ENCODE data around the gene TP53I11. TPM values are rescaled to one million over a fixed set of nuclear protein-coding genes. Genes with fewer than 3 reads are reported as not detected.

The TP53I11 gene
- total RNA-seq, 1 donor from 2014 or later = 11.5 TPM

GRCh38 chr11:44978961-44979331, 28.3 kb upstream of the TP53I11 start:
- peak; percentile 60 for DNase-seq (ENCODE audit: low read depth)

GRCh38 chr11:44978274-44978960, 27.7 kb upstream of the TP53I11 start:
- no peak for DNase-seq (ENCODE audit: low read depth)

- DNase-seq (ENCODE audit: low read depth) = no peak
Measured at GRCh38 chr11:44977493-44977984, 26.9 kb upstream of the TP53I11 start.

GRCh38 chr11:44976576-44976975, 25.9 kb upstream of the TP53I11 start:
- DNase-seq (ENCODE audit: low read depth) = no peak

- DNase-seq (ENCODE audit: low read depth) = no peak
Measured at GRCh38 chr11:44974402-44975000, 23.8 kb upstream of the TP53I11 start.

DNA sequence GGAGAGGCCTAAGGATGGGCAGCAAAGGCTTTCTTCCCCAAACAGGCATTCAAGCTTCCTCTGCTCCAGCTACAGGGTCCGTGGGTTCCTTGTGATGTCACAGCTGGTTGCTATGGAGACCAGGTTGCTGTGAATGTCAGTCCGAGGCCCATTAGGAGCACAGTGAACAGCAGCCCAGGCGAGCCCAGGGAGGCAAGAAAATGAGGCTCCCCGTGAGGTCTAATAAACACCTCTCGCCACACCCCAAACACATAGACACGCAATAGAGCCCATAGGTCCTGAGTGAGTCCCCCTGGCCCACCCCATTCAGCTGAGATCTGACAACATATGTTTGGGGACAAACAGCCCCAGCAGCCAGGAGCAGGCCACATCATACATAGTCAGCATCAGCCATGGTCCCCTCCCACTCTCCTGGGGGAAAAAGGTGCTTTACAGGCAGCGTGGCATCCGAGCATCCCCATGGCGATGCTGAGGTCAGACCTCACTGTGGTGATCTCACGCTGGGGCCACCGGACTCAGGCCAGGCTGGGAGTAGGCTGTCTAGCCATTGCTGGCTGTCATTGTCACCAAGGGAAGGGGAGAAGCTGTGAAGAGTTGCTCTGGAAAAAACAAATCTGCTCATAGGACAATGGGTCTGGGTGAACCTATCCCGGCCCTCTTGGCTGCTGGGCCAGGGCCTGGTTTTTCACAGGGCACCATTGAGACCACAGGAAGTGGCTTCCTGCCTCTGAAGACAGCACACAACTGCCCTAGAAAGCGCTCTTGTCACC, 23.1 kb upstream of the TP53I11 start:
- DNase-seq (ENCODE audit: low read depth) = no peak

- no peak for DNase-seq (ENCODE audit: low read depth)
Measured at GRCh38 chr11:44972746-44973435, 22.2 kb upstream of the TP53I11 start.

DNA sequence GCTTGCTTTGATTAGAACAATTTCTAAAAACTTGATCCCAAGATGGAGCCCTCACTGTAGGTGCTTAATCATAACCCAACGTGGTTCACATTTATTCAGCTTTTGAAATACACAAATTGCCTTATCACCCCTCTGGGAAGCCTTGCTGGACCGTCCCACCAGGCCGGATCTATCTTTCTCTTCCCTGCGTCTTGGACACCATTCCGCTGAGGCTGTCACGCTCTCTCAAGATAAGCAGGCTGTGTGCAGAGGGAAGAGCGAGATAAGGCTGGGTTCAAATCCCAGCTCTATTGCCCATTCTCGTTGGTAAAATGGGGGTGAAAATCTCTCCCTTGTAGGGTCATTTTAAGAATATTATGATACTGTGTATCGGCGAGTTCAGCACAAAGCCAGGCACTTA, 20.5 kb upstream of the TP53I11 start:
- DNase-seq (ENCODE audit: low read depth) = no peak

DNA sequence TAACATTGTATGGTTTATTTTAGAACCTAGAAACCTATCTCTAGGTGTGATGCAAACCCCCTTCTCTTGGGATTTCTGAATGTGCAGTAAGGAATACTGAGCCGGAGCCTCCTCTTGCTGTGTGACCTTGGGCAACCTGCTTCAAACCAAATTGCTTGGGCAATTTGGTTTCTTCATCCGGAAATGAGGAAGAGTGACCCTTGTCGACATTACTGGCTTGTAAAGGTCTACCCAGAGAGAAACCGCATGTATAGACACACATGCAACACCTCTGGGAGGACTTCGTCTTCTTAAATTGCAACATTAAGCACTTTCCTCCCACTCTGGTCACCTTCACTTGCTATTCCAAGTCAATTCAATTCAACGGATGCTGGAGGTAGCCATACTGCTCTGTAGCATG, 19.6 kb upstream of the TP53I11 start:
- no peak for DNase-seq (ENCODE audit: low read depth)

DNA sequence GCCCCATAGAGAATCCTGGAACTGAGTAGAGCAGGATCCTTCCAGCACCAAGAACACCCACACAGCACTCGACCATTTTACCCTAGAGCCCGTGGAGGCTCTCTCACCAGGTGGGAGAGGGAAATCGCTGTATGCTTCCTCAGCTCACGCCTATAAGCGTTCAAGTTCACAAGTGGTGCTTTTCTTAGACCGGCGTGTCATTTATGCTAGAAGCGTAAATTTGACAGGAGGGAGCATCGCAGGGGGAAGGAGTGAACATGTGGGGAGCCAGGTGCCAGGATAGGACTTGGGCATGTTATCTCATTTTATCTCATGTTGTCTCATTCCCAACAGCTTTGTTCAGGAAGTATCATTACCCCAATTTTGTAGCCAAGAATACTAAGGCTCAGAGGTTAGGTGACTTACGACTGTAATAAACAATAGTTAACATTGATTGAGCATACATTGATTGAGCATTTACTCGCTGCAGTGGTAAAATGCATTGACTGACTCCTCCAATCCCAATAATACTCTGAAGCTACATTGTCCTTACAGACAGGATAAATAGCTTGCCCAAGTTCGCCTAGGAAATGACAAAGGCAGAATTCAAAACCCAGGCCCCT, 19.1 kb upstream of the TP53I11 start:
- no peak for DNase-seq (ENCODE audit: low read depth)

DNA sequence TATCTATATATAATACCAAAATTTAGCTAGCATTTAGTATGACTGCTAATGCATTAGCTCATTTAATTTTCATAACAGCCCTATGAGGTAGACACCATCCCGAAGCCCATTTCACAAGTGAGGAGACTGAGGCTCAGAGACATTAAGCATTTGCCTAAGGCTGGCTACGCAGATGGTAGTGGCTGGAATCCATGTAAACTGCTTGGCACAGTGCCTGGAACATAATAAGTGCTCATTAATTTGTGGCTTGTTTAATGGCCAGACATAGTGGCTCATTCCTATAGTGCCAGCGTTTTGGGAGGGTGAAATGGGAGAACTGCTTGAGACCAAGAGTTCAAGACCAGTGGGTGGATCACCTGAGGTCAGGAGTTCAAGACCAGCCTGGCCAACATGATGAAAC, 17.8 kb upstream of the TP53I11 start:
- no peak for DNase-seq (ENCODE audit: low read depth)

GRCh38 chr11:44967930-44968496, 17.3 kb upstream of the TP53I11 start:
- DNase-seq (ENCODE audit: low read depth) = no peak

GRCh38 chr11:44966694-44967093, 16.0 kb upstream of the TP53I11 start:
- DNase-seq (ENCODE audit: low read depth) = no peak

DNA sequence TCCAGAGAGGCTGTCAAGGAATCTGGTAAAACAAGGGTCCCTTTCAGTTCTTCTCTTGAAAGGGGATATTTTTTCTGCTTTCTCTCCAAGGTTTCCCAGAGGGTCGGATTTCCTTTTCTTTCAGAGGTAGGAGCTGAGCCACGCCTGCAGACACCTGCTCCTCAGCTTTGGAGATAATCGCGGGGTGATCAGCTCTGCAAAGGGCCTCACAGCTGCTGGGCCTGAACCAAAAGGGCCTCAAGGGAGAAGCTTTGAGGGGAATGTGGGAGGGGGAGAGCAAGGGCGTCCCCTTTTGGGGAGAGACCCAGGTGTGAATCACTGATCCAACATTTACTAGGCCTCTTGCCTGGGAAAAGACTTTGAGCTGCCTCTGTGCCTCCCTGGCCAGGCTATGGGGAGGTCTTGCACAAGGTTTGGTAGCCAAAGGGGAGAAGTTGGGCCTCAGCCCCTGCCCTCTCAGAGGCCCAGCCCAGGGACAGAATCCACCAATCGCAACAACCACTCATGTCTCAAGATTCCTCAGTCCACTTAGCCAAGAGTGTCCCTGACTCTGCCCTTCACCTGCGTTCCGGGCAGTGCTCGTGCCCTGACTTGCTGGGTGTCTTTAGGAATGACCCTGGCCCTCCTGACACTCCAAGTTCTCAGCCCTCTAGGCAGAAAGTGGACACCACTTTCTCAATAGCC, 14.0 kb upstream of the TP53I11 start:
- no peak for DNase-seq (ENCODE audit: low read depth)

- DNase-seq (ENCODE audit: low read depth) = no peak
Measured at GRCh38 chr11:44963948-44964347, 13.3 kb upstream of the TP53I11 start.

GRCh38 chr11:44963136-44963535, 12.5 kb upstream of the TP53I11 start:
- DNase-seq (ENCODE audit: low read depth) = no peak

DNA sequence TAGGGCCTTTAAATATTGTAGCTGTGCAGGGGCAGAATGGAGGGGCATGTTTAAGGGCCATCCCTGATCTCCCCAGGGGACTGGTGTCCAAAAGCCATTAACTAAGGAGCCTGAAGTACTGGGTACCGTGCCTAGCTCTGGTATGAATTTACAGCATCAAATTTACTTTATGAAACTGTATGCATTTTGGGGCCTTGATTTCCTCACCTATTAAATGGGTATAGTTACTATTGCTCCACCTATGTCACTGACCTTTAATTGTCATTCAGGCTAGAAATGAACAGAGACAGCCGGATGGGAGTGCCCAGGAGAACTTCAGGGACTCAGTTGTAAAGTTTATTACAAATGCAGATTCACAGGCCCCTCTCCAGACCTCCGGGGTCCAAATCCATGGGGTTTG, 11.8 kb upstream of the TP53I11 start:
- no peak for DNase-seq (ENCODE audit: low read depth)

- DNase-seq (ENCODE audit: low read depth) = peak; percentile 75
Measured at GRCh38 chr11:44960200-44960845, 9.6 kb upstream of the TP53I11 start.

GRCh38 chr11:44959064-44959463, 8.4 kb upstream of the TP53I11 start:
- no peak for DNase-seq (ENCODE audit: low read depth)

GRCh38 chr11:44957776-44958564, 7.3 kb upstream of the TP53I11 start:
- no peak for DNase-seq (ENCODE audit: low read depth)

Data from renal cortical epithelial cell (primary cell).